GM13977 (cell line): Measurements from ENCODE around the gene NXPE1.

Source experiments
- DNase-seq: peaks from one replicate; pipeline ENCODE4 v3.0.0; 2012; ENCODE audit warnings: low spot score
- in situ Hi-C: fragments of 300-500 bp; cut with MboI; formaldehyde crosslinking; loops from one replicate; pipeline ENCODE4 v1.12.0; 2022; ENCODE audit warnings: low sequenced_read_pairs, low pct_unique_long_range_greater_than_20kb, mixed read lengths, inconsistent platforms; ENCODE audit not compliant: unreplicated experiment
- TF ChIP-seq, protein P1 (sequence below): IDR thresholded peaks from 2 replicates; pipeline ENCODE4 v1.5.1; 2012; ENCODE audit warnings: mild to moderate bottlenecking, control low read depth; ENCODE audit not compliant: insufficient read depth; ENCODE audit errors: extremely low read depth, missing control alignments

NXPE1 gene

DNA sequence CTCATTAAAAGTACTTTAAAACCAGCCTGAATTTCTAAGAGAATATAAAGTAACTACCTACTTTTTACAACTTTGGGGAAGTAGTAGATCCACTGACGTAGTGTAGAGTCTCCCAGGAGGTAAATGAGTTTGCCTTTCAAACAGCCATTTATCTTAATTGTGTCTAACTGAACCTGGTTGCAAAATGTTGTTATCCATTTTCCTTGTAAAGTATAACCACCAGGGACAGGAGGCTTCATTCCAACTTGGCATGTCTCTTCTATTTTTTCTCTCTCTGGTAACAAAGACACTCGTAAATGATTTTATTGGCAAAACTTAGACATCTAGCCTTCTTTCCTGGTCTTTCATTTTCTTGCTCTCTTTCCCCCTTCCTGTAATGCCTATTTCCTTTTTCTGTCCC lies 36.9 kb downstream of the NXPE1 start:
- TF ChIP-seq, protein P1, sequence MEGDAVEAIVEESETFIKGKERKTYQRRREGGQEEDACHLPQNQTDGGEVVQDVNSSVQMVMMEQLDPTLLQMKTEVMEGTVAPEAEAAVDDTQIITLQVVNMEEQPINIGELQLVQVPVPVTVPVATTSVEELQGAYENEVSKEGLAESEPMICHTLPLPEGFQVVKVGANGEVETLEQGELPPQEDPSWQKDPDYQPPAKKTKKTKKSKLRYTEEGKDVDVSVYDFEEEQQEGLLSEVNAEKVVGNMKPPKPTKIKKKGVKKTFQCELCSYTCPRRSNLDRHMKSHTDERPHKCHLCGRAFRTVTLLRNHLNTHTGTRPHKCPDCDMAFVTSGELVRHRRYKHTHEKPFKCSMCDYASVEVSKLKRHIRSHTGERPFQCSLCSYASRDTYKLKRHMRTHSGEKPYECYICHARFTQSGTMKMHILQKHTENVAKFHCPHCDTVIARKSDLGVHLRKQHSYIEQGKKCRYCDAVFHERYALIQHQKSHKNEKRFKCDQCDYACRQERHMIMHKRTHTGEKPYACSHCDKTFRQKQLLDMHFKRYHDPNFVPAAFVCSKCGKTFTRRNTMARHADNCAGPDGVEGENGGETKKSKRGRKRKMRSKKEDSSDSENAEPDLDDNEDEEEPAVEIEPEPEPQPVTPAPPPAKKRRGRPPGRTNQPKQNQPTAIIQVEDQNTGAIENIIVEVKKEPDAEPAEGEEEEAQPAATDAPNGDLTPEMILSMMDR, result no peak
- in situ Hi-C loops, result no loop called here
- no peak for DNase-seq

DNA sequence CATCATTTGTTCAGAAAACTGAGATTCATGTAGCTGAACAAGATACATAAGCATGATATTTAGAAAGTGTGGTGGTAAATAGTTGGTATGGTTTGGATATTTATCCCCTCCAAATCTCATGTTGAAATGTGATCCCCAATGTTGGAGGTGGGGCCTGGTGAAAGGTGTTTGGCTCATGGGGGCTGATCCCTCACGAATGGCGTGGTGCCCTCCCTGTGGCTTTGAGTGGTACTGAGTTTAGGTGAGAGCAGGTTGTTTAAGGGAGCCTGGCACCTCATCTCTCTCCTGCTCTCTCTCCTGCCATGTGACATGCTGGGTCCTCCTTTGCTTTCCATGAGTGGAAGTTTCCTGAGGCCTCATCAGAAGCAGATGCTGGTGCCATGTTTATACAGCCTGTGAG lies 48.1 kb downstream of the NXPE1 start:
- TF ChIP-seq, protein P1, result no peak
- in situ Hi-C loops, result no loop called here
- no peak for DNase-seq

DNA sequence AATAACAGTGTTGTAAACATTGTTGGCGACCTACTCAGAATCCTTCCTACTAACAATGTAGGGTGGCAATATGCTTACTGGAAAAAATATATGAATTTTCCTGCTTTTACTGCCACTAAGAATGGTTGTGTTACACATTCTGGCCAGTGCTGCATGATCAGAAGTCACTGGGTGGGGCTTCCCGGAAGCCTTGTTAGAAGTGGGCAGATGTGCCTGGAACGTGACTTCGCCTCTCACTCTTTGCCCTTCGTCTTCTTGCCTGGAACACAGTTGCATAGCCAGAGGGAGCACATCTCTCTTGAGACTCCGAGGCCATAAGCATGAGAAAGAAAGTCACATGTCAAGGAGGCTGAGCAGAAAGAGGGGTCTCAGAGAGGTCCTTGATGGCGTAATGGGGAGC lies 48.6 kb downstream of the NXPE1 start:
- in situ Hi-C loops, result no loop called here
- no peak for DNase-seq
- TF ChIP-seq, protein P1, result no peak

DNA sequence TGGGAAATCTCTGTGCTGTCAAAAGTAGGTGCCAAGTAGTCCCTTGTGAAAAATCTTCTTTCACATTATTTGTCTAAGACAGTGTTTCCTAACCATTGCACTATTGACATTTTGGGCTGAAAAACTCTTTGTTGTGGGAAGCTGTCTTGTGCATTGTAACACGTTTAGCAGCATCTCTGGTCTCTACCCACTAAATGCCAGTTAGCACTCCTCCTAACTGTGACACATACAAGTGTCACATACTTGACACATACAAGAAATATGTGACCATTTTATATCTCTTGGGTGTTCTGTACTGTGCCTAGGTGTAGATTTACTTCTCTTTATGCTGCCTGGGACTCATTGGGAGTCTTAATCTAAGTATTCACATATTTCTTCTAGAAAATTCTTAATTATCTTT lies 57.8 kb downstream of the NXPE1 start:
- no peak for DNase-seq
- in situ Hi-C loops, result no loop called here
- TF ChIP-seq, protein P1, result no peak

DNA sequence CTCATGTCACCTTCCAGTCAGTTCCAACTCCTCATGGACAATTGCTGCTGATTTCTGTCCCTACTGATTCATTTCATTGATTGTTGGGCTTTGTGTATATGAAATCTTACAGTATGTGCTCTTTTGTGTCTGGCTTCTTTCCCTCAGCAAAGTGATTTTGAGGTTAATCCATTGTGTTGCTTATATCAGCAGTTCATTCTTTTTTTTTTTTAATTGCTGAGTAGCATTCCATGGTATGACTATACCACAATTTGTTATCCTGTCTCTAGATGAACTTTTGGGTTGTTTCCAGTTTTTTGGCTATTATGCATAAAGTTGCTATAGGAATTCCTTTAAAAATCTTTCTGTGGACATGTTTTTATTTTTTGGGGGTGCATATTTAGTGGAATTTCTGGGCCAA lies 59.9 kb downstream of the NXPE1 start:
- in situ Hi-C loops, result no loop called here
- TF ChIP-seq, protein P1, result no peak
- no peak for DNase-seq

DNA sequence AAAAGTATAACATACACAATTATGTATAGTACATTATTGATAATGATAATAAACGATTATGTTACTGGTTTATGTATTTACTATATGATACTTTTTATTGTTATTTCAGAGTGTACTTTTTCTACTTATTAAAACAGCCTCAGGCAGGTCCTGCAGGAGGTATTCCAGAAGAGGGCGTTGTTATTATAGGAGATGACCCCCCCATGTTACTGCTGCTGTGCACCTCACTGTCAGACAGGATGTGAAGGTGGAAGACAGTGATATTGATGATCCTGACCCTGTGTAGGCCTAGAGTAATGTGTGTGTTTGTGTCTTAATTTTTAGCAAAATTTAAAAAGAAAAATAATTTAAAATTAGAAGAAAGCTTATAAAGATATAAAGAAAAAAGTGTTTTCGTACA lies 62.8 kb downstream of the NXPE1 start:
- DNase-seq, result no peak
- in situ Hi-C loops, result no loop called here
- TF ChIP-seq, protein P1, result no peak

DNA sequence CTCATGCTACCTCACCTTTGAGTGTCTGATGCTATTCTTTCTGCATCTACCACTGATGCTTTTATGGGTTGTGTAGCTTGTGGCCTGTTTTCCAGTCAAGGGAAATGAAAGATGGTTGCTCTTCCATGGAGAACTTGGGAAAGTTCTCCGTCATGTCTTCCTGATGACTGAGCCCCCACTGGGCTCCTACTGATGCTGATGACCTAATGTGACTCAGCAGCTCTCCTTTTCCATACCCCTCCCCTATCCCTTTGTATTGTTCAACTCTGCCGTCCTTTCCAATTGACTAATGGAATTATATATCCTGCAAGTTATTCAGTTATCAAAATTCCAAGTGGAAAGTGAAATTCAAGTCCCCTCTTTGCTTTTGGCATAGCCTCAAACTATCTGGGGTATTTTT lies 75.8 kb downstream of the NXPE1 start:
- DNase-seq, result no peak
- in situ Hi-C loops, result no loop called here
- TF ChIP-seq, protein P1, result no peak
